Smooth muscle cell (in vitro differentiated cells): Measurements from ENCODE around the gene PBXIP1. TPM values are rescaled to one million over a fixed set of nuclear protein-coding genes. Genes with fewer than 3 reads are reported as not detected.

Experiments used
- DNase-seq: peaks from one replicate; lab custom pipeline; 2025; ENCODE audit not compliant: unreplicated experiment; lab: John Stamatoyannopoulos, UW
- H2AFZ ChIP-seq: fragments of 200-600 bp; sonication (generic); 2 replicates; pipeline ENCODE4 v1.6.0; 2016; ENCODE audit warnings: antibody characterized with exemption, low read depth, mild to moderate bottlenecking
- H3F3A ChIP-seq: fragments of 200-600 bp; sonication (generic); 2 replicates; pipeline ENCODE4 v1.6.0; 2017; ENCODE audit warnings: antibody characterized with exemption, low read depth
- H3K27ac ChIP-seq: fragments of 200-600 bp; sonication (generic); 2 replicates; pipeline ENCODE4 v1.5.1; 2016; ENCODE audit warnings: low read depth, mild to moderate bottlenecking
- H3K27me3 ChIP-seq: fragments of 200-600 bp; sonication (generic); 2 replicates; pipeline ENCODE4 v1.6.1; 2016; ENCODE audit warnings: low read depth, mild to moderate bottlenecking
- H3K36me3 ChIP-seq: fragments of 200-600 bp; sonication (generic); 2 replicates; pipeline ENCODE4 v1.5.1; 2016; ENCODE audit warnings: low read depth
- H3K4me1 ChIP-seq: fragments of 200-600 bp; sonication (generic); 2 replicates; pipeline ENCODE4 v1.5.1; 2016; ENCODE audit warnings: low read depth
- H3K4me2 ChIP-seq: fragments of 200-600 bp; sonication (generic); 2 replicates; pipeline ENCODE4 v1.6.0; 2016; ENCODE audit warnings: mild to moderate bottlenecking
- H3K4me3 ChIP-seq: fragments of 200-600 bp; sonication (generic); 2 replicates; pipeline ENCODE4 v1.5.1; 2016; ENCODE audit warnings: mild to moderate bottlenecking
- H3K79me2 ChIP-seq: fragments of 200-600 bp; sonication (generic); 2 replicates; pipeline ENCODE4 v1.6.0; 2016; ENCODE audit warnings: low read depth, mild to moderate bottlenecking
- H3K9ac ChIP-seq: fragments of 200-600 bp; sonication (generic); 2 replicates; pipeline ENCODE4 v1.6.0; 2016; ENCODE audit warnings: low read depth
- H3K9me3 ChIP-seq: fragments of 200-600 bp; sonication (generic); replicated peaks from 2 replicates; pipeline ENCODE4 v1.5.1; 2016; ENCODE audit warnings: low read depth
- H4K20me1 ChIP-seq: fragments of 200-600 bp; sonication (generic); 2 replicates; pipeline ENCODE4 v1.6.0; 2016; ENCODE audit warnings: low read depth
- CTCF ChIP-seq: fragments of 200-600 bp; sonication (generic); IDR thresholded peaks from 2 replicates; pipeline ENCODE4 v1.5.1; 2017; ENCODE audit warnings: borderline replicate concordance, mild to moderate bottlenecking, antibody characterized with exemption; ENCODE audit not compliant: insufficient read depth, poor library complexity, severe bottlenecking
- WGBS: methylation state at CpG from one replicate; pipeline ENCODE4 v1.1.7; 2016; ENCODE audit warnings: low lambda C conversion rate; 5-methylcytosine and 5-hydroxymethylcytosine counted together
- polyA plus RNA-seq: library from polyadenylated mRNA; unstranded; fragments of >200 nt; fragmentation: Nextera tagmentation; extraction: Ambion mirVana; gene quantifications from 2 replicates; pipeline ENCODE4 v1.2.1, GENCODE V29; 2016
- total RNA-seq: library from RNA; depleted of rRNA; stranded (reverse); fragments of >200 nt; gene quantifications from 2 replicates; pipeline ENCODE4 v1.2.3, GENCODE V29; 2014

Gene PBXIP1
- total and polyA plus RNA-seq, 2 experiments from 2014 or later: 40.5 to 41.9 TPM

GRCh38 chr1:154969246-154969645, 13.3 kb upstream of the PBXIP1 start:
- no peaks in the 10 kb centered on the region for H3K27me3 ChIP-seq
- peak overlapping the region; percentile 55 for H3K4me3 ChIP-seq
- peaks cover 46% of the 10 kb centered on the region for H3K4me1 ChIP-seq
- 20% methylated on average over 5 of the region's 5 CpGs for WGBS
- no peak for TF ChIP-seq CTCF
- H3K36me3 ChIP-seq: no peaks in the 10 kb centered on the region
- H3K9ac ChIP-seq: peak overlapping the region; percentile 73
- peaks cover 43% of the 10 kb centered on the region for H3K79me2 ChIP-seq
- H3K27ac ChIP-seq: peak overlapping the region; percentile 98
- DNase-seq: no peak
- peak overlapping the region; percentile 94 for H3K4me2 ChIP-seq
- no peak overlapping the region for H2AFZ ChIP-seq
- H3K9me3 ChIP-seq: no peaks in the 10 kb centered on the region
- H4K20me1 ChIP-seq: peaks cover 39% of the 10 kb centered on the region
- peaks cover 47% of the 10 kb centered on the region for H3F3A ChIP-seq

DNA sequence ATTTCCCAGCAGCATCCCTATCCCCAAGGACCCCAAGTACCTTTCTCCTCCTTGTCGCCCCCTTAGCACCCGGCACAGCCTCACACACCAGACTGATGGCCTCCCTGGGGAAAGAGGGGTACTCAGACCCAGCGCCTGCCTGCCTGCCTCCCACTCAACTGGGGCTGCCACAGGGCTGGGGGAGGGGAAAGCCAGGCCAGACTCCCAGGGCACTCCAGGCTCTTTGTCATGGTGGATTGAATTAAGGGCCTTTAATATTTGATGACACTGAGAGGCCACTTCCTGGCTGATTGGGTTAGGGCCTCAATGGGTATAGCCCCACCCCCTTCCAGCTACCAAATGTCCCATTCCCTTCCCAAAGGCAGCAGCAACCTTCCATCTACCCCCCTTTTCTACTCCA, 12.8 kb upstream of the PBXIP1 start:
- TF ChIP-seq CTCF: no peak
- Histone ChIP-seq H3K4me1 (peaks cover 46% of the 10 kb centered on the region), H2AFZ (no peak overlapping the region), H3F3A (peaks cover 47% of the 10 kb centered on the region), H3K27me3 (no peaks in the 10 kb centered on the region), H4K20me1 (peaks cover 39% of the 10 kb centered on the region), H3K9me3 (no peaks in the 10 kb centered on the region), H3K4me2 (peak overlapping the region; percentile 94), H3K27ac (peak overlapping the region; percentile 98), H3K79me2 (peaks cover 43% of the 10 kb centered on the region), H3K4me3 (peak overlapping the region; percentile 55), H3K36me3 (peaks cover 2% of the 10 kb centered on the region), H3K9ac (peak overlapping the region; percentile 73)
- DNase-seq: no peak
- 74% methylated on average over 3 of the region's 3 CpGs for WGBS

- Histone ChIP-seq H3K79me2 (peaks cover 43% of the 10 kb centered on the region), H3K4me3 (no peak overlapping the region), H3K27ac (peak overlapping the region; percentile 98), H4K20me1 (peaks cover 39% of the 10 kb centered on the region), H3K27me3 (no peaks in the 10 kb centered on the region), H3F3A (peaks cover 43% of the 10 kb centered on the region), H3K4me2 (peak overlapping the region; percentile 94), H3K36me3 (peaks cover 5% of the 10 kb centered on the region), H3K4me1 (peaks cover 42% of the 10 kb centered on the region), H3K9ac (no peak overlapping the region), H3K9me3 (no peaks in the 10 kb centered on the region), H2AFZ (no peak overlapping the region)
- 91% methylated on average over 5 of the region's 5 CpGs for WGBS
- DNase-seq: no peak
- no peak for TF ChIP-seq CTCF
Measured at GRCh38 chr1:154967331-154967950, 11.5 kb upstream of the PBXIP1 start.

DNA sequence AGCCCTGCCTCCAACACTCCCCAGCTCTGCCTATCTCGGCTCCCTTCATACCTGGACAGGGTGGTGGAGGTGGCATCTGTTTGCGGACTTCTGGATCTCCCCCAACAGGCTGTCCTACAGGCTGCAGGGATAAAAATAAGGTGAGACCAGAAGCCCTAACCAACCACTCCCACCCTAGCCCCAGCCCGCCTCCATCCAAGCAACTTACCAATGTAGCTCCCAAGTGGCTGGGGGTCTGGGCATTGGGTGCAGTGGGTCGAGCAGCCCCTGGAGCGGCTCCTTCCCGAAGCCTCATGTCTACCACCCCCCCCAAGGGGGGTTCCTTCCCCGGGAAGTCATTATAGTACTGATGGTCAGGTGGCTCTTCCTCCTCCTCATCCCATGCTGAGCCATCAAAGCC, 10.2 kb upstream of the PBXIP1 start:
- Histone ChIP-seq H3K4me3 (no peak overlapping the region), H3K27ac (peak overlapping the region; percentile 16), H3K4me1 (peaks cover 31% of the 10 kb centered on the region), H3K36me3 (peaks cover 5% of the 10 kb centered on the region), H3F3A (peaks cover 30% of the 10 kb centered on the region), H4K20me1 (peaks cover 39% of the 10 kb centered on the region), H3K9ac (no peak overlapping the region), H3K79me2 (peaks cover 43% of the 10 kb centered on the region), H3K27me3 (no peaks in the 10 kb centered on the region), H2AFZ (no peak overlapping the region), H3K9me3 (no peaks in the 10 kb centered on the region), H3K4me2 (no peak overlapping the region)
- no peak for DNase-seq
- no peak for TF ChIP-seq CTCF
- WGBS: 97% methylated on average over 7 of the region's 7 CpGs
